NOMO-1 (cell line): Measurements from ENCODE around the gene DNAH1.
"Not testable (repeated sequence)": the region's sequence is repeated elsewhere in the genome, so short reads cannot be mapped to it uniquely, and the experiment has no call there.

Experiments used
- DNase-seq, 2 experiments: peaks; one replicate each; lab custom pipeline; 2025; ENCODE audit not compliant: unreplicated experiment in 2 of 2; lab: John Stamatoyannopoulos, UW

Gene DNAH1

GRCh38 chr3:52331091-52331490 lies 15.0 kb downstream of the DNAH1 start:
- no peak for DNase-seq

- no peak for DNase-seq
Observed at GRCh38 chr3:52331906-52332305, 15.8 kb downstream of the DNAH1 start.

GRCh38 chr3:52333869-52334557 lies 17.9 kb downstream of the DNAH1 start:
- no peak for DNase-seq

GRCh38 chr3:52338131-52338530 lies 22.0 kb downstream of the DNAH1 start:
- not testable (repeated sequence) for DNase-seq

- DNase-seq: peak; percentile 27 to 60
Observed at GRCh38 chr3:52339612-52340011, 23.5 kb downstream of the DNAH1 start.

GRCh38 chr3:52341123-52341522 lies 25.0 kb downstream of the DNAH1 start:
- DNase-seq: peak; percentile 52 to 86

GRCh38 chr3:52343946-52344600 lies 28.0 kb downstream of the DNAH1 start:
- DNase-seq: no peak

GRCh38 chr3:52345521-52346109 lies 29.5 kb downstream of the DNAH1 start:
- no peak for DNase-seq

GRCh38 chr3:52346623-52347530 lies 30.8 kb downstream of the DNAH1 start:
- DNase-seq: no peak

GRCh38 chr3:52347716-52348635 lies 31.9 kb downstream of the DNAH1 start:
- no peak for DNase-seq

GRCh38 chr3:52349131-52349530 lies 33.0 kb downstream of the DNAH1 start:
- DNase-seq: no peak

GRCh38 chr3:52349611-52350395 lies 33.7 kb downstream of the DNAH1 start:
- DNase-seq: no peak

GRCh38 chr3:52350416-52350815 lies 34.3 kb downstream of the DNAH1 start:
- DNase-seq: no peak

GRCh38 chr3:52350981-52351761 lies 35.1 kb downstream of the DNAH1 start:
- DNase-seq: no peak

- DNase-seq: no peak
Observed at GRCh38 chr3:52351762-52352368, 35.7 kb downstream of the DNAH1 start.

- no peak for DNase-seq
Observed at GRCh38 chr3:52352566-52352965, 36.4 kb downstream of the DNAH1 start.

- DNase-seq: no peak
Observed at GRCh38 chr3:52353291-52353855, 37.3 kb downstream of the DNAH1 start.

GRCh38 chr3:52354676-52355075 lies 38.6 kb downstream of the DNAH1 start:
- no peak for DNase-seq
